ENCODE results near the gene GALNT17.

Gene GALNT17

DNA sequence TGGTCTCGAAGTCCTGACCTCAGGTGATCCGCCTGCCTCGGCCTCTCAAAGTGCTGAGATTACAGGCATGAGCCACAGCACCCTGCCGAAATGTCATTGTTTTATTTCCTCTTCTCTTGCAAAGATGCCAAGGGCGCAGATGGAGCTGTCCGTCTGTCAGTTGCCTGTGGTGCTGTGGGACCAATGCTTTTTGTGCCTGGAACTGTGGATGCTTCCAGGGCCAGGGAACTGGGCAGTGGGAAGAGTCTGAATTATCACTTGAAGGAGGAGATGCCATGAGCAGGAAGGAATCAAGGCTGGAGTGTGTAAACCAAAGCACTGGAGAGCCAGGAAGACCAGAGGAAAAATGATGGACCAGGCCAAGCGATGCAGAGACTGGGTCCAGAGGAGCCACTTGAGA, 459.9 kb downstream of the GALNT17 start:
- TF ChIP-seq, protein P1, sequence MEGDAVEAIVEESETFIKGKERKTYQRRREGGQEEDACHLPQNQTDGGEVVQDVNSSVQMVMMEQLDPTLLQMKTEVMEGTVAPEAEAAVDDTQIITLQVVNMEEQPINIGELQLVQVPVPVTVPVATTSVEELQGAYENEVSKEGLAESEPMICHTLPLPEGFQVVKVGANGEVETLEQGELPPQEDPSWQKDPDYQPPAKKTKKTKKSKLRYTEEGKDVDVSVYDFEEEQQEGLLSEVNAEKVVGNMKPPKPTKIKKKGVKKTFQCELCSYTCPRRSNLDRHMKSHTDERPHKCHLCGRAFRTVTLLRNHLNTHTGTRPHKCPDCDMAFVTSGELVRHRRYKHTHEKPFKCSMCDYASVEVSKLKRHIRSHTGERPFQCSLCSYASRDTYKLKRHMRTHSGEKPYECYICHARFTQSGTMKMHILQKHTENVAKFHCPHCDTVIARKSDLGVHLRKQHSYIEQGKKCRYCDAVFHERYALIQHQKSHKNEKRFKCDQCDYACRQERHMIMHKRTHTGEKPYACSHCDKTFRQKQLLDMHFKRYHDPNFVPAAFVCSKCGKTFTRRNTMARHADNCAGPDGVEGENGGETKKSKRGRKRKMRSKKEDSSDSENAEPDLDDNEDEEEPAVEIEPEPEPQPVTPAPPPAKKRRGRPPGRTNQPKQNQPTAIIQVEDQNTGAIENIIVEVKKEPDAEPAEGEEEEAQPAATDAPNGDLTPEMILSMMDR (IDR thresholded peaks at IDR 0.05): no peak

DNA sequence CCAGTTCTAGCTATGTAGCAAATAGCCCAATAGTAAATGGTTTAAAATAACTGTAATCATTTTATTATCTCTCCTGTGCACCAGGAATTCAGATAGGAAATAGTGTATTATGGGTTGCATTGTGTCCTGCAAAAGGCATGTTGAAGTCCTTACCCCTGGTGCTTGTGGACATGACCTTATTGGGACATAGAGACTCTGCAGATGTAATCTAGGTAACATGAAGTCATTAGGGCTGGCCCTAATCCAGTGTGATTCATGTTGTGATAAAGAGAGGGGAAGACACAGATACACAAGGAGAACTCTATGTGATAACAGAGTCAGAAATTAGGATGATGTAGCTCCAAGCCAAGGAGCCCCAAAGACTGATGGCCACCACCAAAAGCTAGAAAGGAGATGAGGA, 462.8 kb downstream of the GALNT17 start:
- TF ChIP-seq, protein P1 (IDR thresholded peaks at IDR 0.05): no peak

GRCh38 chr7:71595176-71595575, 463.2 kb downstream of the GALNT17 start:
- TF ChIP-seq, protein P1 (IDR thresholded peaks at IDR 0.05): no peak

- TF ChIP-seq, protein P1 (IDR thresholded peaks at IDR 0.05): no peak
Measured at GRCh38 chr7:71598553-71598952, 466.6 kb downstream of the GALNT17 start.

DNA sequence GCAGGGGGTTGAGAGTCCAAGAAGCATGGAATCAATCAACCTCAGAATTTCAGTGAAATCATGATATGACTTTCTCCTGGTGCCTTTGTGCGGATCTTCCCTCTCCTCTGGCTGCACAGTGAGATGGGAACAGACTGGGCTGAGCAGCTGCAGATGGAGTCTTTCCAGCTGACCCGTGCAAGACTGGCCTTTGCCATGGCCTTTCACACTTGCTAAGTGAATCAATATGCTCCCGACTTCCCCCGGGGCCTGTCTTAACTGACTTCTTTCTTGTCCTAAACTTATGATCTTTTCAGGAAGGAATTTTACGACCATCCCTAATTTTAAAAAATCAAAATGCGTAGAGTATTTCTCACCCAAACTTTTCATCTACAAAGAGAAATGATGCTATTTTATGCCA, 469.9 kb downstream of the GALNT17 start:
- TF ChIP-seq, protein P1 (IDR thresholded peaks at IDR 0.05): no peak

- TF ChIP-seq, protein P1 (IDR thresholded peaks at IDR 0.05): no peak
Measured at GRCh38 chr7:71604818-71605414, 473.0 kb downstream of the GALNT17 start.

DNA sequence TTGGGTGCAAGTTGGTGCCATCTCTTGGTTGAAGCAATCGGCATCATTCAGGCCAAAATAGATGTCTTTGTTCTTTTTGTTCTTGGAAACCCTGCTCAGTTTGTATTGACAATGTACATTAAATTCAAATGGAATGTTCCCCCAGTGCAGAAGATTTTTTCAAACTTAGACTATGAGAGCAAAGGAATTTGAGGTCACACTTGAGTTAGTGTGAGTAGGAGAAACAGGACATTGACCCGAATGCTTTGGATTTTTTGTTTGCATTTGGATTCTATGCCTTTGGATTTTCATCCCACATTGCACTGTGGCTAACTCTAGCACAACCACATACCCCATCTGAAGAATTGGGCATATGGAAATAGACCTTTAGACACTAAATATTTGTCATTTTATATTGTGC, 480.0 kb downstream of the GALNT17 start:
- TF ChIP-seq, protein P1 (IDR thresholded peaks at IDR 0.05): no peak

GRCh38 chr7:71612911-71613310, 481.0 kb downstream of the GALNT17 start:
- TF ChIP-seq, protein P1 (IDR thresholded peaks at IDR 0.05): no peak
